Measurements from ENCODE around the gene ALKBH5.

The ALKBH5 gene

DNA sequence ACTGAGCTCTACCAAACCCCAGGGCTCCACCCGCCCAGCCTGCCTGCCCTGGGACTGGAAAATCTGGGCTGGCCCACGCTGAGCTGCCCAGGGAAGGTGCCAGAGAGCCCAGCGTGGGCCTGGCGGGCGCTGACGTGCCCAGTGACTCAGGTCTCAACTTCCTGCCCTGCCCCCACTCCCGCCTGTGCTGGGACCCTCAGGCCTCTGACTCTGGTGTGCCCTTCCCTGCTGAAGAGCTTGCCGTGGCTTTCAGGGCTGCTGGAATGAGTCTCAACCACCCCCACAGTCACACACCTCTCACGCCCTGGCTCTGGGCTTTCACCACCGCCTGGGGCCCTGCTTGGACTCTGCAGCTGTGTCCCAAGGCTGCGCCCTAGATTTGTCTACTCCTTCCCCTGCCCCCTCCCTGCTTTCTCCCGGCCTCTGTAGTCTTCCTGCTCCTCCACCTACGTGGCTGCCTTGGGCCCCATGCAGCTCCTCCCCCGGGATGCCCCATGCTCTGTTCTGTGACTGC is 52.2 kb downstream of the ALKBH5 start:
- TF ChIP-seq, protein P1, sequence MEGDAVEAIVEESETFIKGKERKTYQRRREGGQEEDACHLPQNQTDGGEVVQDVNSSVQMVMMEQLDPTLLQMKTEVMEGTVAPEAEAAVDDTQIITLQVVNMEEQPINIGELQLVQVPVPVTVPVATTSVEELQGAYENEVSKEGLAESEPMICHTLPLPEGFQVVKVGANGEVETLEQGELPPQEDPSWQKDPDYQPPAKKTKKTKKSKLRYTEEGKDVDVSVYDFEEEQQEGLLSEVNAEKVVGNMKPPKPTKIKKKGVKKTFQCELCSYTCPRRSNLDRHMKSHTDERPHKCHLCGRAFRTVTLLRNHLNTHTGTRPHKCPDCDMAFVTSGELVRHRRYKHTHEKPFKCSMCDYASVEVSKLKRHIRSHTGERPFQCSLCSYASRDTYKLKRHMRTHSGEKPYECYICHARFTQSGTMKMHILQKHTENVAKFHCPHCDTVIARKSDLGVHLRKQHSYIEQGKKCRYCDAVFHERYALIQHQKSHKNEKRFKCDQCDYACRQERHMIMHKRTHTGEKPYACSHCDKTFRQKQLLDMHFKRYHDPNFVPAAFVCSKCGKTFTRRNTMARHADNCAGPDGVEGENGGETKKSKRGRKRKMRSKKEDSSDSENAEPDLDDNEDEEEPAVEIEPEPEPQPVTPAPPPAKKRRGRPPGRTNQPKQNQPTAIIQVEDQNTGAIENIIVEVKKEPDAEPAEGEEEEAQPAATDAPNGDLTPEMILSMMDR (IDR thresholded peaks at IDR 0.05; ENCODE audit: insufficient read depth, low read length, poor library complexity, severe bottlenecking): no peak
- no peaks in the 10 kb centered on the region for H3K36me3 ChIP-seq (ENCODE audit: control insufficient read depth, insufficient read depth, low read length)
- no peak for DNase-seq (ENCODE audit: extremely low read depth, insufficient read length)
- no peak overlapping the region for H3K4me3 ChIP-seq (replicated peaks; ENCODE audit: low read depth, low read length)
- H3K27me3 ChIP-seq (replicated peaks; ENCODE audit: control insufficient read depth, insufficient read depth, low read length): no peaks in the 10 kb centered on the region

DNA sequence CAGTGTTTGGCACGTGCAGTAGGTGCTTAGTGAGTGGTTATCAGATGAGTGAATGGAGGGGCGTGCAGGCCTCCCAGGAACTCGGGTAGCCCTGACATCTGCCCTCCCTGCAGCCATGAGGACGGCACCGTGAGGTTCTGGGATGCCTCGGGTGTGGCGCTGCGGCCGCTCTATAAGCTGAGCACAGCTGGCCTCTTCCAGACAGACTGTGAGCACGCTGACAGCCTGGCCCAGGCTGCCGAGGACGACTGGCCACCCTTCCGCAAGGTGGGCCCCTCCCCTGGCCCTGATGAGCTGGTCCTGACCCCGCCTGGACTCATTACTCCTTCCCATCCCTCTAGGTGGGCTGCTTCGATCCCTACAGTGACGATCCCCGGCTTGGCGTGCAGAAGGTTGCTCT is 52.9 kb downstream of the ALKBH5 start:
- no peaks in the 10 kb centered on the region for H3K36me3 ChIP-seq (ENCODE audit: control insufficient read depth, insufficient read depth, low read length)
- H3K27me3 ChIP-seq (replicated peaks; ENCODE audit: control insufficient read depth, insufficient read depth, low read length): no peaks in the 10 kb centered on the region
- no peak for DNase-seq (ENCODE audit: extremely low read depth, insufficient read length)
- no peak overlapping the region for H3K4me3 ChIP-seq (replicated peaks; ENCODE audit: low read depth, low read length)
- TF ChIP-seq, protein P1 (IDR thresholded peaks at IDR 0.05; ENCODE audit: insufficient read depth, low read length, poor library complexity, severe bottlenecking): no peak

DNA sequence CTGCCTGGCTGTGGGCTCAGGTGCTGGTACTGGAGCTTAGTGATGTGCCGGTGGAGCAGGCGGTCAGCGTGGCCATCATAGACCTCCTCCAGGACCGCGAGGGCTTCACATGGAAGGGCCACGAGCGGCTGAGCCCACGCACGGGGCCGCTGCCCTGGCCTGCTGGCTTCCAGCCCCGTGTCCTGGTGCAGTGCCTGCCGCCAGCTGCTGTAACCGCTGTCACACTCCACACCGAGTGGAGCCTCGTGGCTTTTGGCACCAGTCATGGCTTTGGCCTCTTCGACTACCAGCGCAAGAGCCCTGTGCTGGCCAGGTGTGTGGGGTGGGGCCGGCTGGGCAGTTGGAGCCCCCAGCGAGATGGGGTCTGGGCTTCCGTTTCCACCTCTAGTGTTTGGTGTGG is 53.8 kb downstream of the ALKBH5 start:
- Histone ChIP-seq H3K36me3 (ENCODE audit: control insufficient read depth, insufficient read depth, low read length) (no peaks in the 10 kb centered on the region), H3K4me3 (replicated peaks; ENCODE audit: low read depth, low read length) (no peak overlapping the region), H3K27me3 (replicated peaks; ENCODE audit: control insufficient read depth, insufficient read depth, low read length) (no peaks in the 10 kb centered on the region)
- no peak for DNase-seq (ENCODE audit: extremely low read depth, insufficient read length)
- TF ChIP-seq, protein P1 (IDR thresholded peaks at IDR 0.05; ENCODE audit: insufficient read depth, low read length, poor library complexity, severe bottlenecking): no peak

DNA sequence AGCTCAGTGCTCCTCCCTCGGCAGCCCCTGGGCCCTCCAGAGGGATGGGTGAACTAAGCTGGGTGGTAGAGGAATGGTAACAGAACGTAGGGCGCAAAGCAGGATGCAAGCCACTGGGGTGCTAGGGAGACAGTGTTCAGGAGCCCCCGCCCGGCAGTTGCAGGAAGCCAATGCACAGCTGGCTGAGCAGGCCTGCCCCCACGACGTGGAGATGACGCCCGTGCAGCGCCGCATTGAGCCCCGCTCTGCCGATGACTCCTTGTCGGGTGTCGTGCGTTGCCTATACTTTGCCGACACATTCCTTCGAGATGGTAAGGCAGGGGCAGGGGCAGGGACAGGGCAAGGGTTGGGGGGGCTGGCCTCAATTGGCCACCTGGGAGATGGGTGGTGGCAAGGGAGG is 54.7 kb downstream of the ALKBH5 start:
- DNase-seq (ENCODE audit: extremely low read depth, insufficient read length): no peak
- H3K27me3 ChIP-seq (replicated peaks; ENCODE audit: control insufficient read depth, insufficient read depth, low read length): no peaks in the 10 kb centered on the region
- TF ChIP-seq, protein P1 (IDR thresholded peaks at IDR 0.05; ENCODE audit: insufficient read depth, low read length, poor library complexity, severe bottlenecking): no peak
- no peaks in the 10 kb centered on the region for H3K36me3 ChIP-seq (ENCODE audit: control insufficient read depth, insufficient read depth, low read length)
- no peak overlapping the region for H3K4me3 ChIP-seq (replicated peaks; ENCODE audit: low read depth, low read length)

DNA sequence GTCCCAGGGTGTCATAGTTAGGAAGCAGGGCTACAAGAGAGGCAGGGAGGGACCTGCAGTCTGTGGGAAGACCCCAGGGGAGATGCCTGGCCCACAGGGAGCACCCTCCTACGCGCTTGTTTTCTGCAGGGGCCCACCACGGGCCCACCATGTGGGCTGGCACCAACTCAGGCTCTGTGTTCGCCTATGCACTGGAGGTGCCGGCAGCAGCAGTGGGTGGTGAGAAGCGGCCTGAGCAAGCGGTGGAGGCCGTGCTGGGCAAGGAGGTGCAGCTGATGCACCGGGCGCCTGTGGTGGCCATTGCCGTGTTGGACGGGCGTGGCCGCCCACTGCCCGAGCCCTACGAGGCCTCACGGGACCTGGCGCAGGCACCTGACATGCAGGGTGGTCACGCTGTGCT is 56.8 kb downstream of the ALKBH5 start:
- DNase-seq (ENCODE audit: extremely low read depth, insufficient read length): no peak
- Histone ChIP-seq H3K27me3 (replicated peaks; ENCODE audit: control insufficient read depth, insufficient read depth, low read length) (no peaks in the 10 kb centered on the region), H3K4me3 (replicated peaks; ENCODE audit: low read depth, low read length) (no peak overlapping the region), H3K36me3 (ENCODE audit: control insufficient read depth, insufficient read depth, low read length) (peaks cover 7% of the 10 kb centered on the region)
- TF ChIP-seq, protein P1 (IDR thresholded peaks at IDR 0.05; ENCODE audit: insufficient read depth, low read length, poor library complexity, severe bottlenecking): no peak
